Measurements from ENCODE around the gene FOXK2. TPM values are rescaled to one million over a fixed set of nuclear protein-coding genes. Genes with fewer than 3 reads are reported as not detected.
A peak's percentile ranks its signal among the peaks of the same experiment; 100 is the strongest.

The FOXK2 gene
- total RNA-seq, 1 experiment from 2014 or later = 57.7 TPM

DNA sequence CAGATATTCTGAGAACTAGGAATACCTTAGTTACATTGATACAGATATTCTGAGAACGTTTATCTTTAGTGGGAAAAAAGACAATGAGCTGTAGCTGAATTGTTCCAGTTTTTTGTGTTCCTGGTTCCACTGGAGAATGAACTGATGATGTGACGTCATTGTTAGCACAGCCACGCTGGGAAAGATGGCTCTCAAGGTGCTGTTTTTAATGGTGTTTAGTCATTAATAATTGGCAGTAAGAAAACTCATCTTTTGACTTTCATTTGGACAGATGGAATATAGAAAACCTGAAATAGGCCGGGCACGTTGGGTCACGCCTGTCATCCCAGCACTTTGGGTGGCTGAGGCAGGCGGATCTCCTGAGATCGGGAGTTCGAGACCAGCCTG, 10.4 kb downstream of the FOXK2 start:
- no peaks in the 10 kb centered on the region for H3K9me3 Mint-ChIP-seq
- ATAC-seq = no peak
- no peak overlapping the region for H3K4me3 Mint-ChIP-seq
- ChIA-PET CTCF (interaction anchor here (0.7 to 1.2 kb wide), 2 partner anchors 24 to 36 kb away, joined by 3 to 5 read pairs; no protein-coding TSS in a partner anchor), POLR2A (no interaction called here)
- no peaks in the 10 kb centered on the region for H3K36me3 Mint-ChIP-seq
- peaks cover 51% of the 10 kb centered on the region for H3K4me1 Mint-ChIP-seq
- no peak for TF ChIP-seq E2F1 (CRISPR knock-in tag; IDR thresholded peaks at IDR 0.05)
- TF ChIP-seq GRHL2 (CRISPR knock-in tag; IDR thresholded peaks at IDR 0.05; ENCODE audit: insufficient replicate concordance, severe bottlenecking) = no peak
- no peak for TF ChIP-seq ZNF396 (CRISPR knock-in tag; IDR thresholded peaks at IDR 0.05; ENCODE audit: borderline replicate concordance)
- TF ChIP-seq SOX15 (CRISPR knock-in tag; IDR thresholded peaks at IDR 0.05) = no peak
- TF ChIP-seq ZNF138 (CRISPR knock-in tag; conservative IDR thresholded peaks at IDR 0.05) = no peak
- TF ChIP-seq USF1 (CRISPR knock-in tag; IDR thresholded peaks at IDR 0.05) = no peak
- TF ChIP-seq ZNF232 (CRISPR knock-in tag; IDR thresholded peaks at IDR 0.05) = no peak
- TF ChIP-seq ZNF263 (CRISPR knock-in tag; IDR thresholded peaks at IDR 0.05; ENCODE audit: low read depth) = no peak
- no peak for TF ChIP-seq CBFB (CRISPR knock-in tag; IDR thresholded peaks at IDR 0.05; ENCODE audit: low read depth)
- TF ChIP-seq ZNF671 (CRISPR knock-in tag; IDR thresholded peaks at IDR 0.05) = no peak
- no peak for TF ChIP-seq GTF2I (CRISPR knock-in tag; conservative IDR thresholded peaks at IDR 0.05)
- TF ChIP-seq, protein P1, sequence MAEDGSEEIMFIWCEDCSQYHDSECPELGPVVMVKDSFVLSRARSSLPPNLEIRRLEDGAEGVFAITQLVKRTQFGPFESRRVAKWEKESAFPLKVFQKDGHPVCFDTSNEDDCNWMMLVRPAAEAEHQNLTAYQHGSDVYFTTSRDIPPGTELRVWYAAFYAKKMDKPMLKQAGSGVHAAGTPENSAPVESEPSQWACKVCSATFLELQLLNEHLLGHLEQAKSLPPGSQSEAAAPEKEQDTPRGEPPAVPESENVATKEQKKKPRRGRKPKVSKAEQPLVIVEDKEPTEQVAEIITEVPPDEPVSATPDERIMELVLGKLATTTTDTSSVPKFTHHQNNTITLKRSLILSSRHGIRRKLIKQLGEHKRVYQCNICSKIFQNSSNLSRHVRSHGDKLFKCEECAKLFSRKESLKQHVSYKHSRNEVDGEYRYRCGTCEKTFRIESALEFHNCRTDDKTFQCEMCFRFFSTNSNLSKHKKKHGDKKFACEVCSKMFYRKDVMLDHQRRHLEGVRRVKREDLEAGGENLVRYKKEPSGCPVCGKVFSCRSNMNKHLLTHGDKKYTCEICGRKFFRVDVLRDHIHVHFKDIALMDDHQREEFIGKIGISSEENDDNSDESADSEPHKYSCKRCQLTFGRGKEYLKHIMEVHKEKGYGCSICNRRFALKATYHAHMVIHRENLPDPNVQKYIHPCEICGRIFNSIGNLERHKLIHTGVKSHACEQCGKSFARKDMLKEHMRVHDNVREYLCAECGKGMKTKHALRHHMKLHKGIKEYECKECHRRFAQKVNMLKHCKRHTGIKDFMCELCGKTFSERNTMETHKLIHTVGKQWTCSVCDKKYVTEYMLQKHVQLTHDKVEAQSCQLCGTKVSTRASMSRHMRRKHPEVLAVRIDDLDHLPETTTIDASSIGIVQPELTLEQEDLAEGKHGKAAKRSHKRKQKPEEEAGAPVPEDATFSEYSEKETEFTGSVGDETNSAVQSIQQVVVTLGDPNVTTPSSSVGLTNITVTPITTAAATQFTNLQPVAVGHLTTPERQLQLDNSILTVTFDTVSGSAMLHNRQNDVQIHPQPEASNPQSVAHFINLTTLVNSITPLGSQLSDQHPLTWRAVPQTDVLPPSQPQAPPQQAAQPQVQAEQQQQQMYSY (CRISPR knock-in tag; IDR thresholded peaks at IDR 0.05) = no peak
- no peak for TF ChIP-seq ZNF532 (CRISPR knock-in tag; IDR thresholded peaks at IDR 0.05; ENCODE audit: borderline replicate concordance)
- no peak for TF ChIP-seq ELF4 (CRISPR knock-in tag; IDR thresholded peaks at IDR 0.05; ENCODE audit: low read depth)
- no peak for TF ChIP-seq JAZF1 (CRISPR knock-in tag; IDR thresholded peaks at IDR 0.05)
- TF ChIP-seq, protein P2, sequence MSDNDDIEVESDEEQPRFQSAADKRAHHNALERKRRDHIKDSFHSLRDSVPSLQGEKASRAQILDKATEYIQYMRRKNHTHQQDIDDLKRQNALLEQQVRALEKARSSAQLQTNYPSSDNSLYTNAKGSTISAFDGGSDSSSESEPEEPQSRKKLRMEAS (CRISPR knock-in tag; IDR thresholded peaks at IDR 0.05) = no peak
- TF ChIP-seq, protein P3, sequence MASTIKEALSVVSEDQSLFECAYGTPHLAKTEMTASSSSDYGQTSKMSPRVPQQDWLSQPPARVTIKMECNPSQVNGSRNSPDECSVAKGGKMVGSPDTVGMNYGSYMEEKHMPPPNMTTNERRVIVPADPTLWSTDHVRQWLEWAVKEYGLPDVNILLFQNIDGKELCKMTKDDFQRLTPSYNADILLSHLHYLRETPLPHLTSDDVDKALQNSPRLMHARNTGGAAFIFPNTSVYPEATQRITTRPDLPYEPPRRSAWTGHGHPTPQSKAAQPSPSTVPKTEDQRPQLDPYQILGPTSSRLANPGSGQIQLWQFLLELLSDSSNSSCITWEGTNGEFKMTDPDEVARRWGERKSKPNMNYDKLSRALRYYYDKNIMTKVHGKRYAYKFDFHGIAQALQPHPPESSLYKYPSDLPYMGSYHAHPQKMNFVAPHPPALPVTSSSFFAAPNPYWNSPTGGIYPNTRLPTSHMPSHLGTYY (CRISPR knock-in tag; IDR thresholded peaks at IDR 0.05) = no peak
- no peak for TF ChIP-seq SMAD4 (CRISPR knock-in tag; IDR thresholded peaks at IDR 0.05)
- TF ChIP-seq KAT7 (CRISPR knock-in tag; IDR thresholded peaks at IDR 0.05; ENCODE audit: borderline replicate concordance) = no peak
- DNase-seq (ENCODE audit: low spot score) = no peak
- H3K27ac Mint-ChIP-seq = peak overlapping the region; percentile 97
- H3K27me3 Mint-ChIP-seq (ENCODE audit: low read depth) = no peaks in the 10 kb centered on the region

Measured in WTC11 (cell line).